Mammary epithelial cell (primary cell): ENCODE data around the gene TCEAL9.

Source experiments
- EZH2 ChIP-seq: IDR thresholded peaks from 2 replicates; pipeline ENCODE4 v1.6.1; 2012; ENCODE audit warnings: low read length, inconsistent platforms, borderline replicate concordance
- TF ChIP-seq, protein P1 (sequence below), 2 donors: IDR thresholded peaks in 1 of 2; conservative IDR thresholded peaks in 1 of 2; 2 replicates each; pipeline ENCODE4 v1.5.1; 2011 to 2012; ENCODE audit warnings: inconsistent platforms in 2 of 2, low read length in 2 of 2, mild to moderate bottlenecking in 2 of 2, control low read depth in 1 of 2, low read depth in 1 of 2; ENCODE audit not compliant: insufficient read depth in 1 of 2; ENCODE audit errors: extremely low read depth in 1 of 2

DNA sequence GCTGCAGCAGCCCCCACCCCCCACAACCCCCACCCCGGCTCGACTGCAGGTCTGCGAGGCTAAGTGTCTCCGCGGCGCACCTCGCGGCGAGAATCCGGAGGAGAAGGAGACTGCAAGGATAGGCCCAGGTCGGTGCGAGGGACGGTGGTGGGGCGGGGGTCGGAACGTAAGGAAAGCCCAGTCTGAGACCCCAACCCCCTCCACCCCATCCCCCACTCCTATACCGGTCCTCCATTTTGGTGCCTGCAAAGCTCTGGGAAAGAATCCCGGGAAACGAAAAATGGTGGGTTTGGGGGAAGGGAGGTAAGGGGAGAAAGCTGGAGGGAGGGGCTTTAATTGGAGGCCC lies 20.6 kb downstream of the TCEAL9 start:
- TF ChIP-seq, protein P1, sequence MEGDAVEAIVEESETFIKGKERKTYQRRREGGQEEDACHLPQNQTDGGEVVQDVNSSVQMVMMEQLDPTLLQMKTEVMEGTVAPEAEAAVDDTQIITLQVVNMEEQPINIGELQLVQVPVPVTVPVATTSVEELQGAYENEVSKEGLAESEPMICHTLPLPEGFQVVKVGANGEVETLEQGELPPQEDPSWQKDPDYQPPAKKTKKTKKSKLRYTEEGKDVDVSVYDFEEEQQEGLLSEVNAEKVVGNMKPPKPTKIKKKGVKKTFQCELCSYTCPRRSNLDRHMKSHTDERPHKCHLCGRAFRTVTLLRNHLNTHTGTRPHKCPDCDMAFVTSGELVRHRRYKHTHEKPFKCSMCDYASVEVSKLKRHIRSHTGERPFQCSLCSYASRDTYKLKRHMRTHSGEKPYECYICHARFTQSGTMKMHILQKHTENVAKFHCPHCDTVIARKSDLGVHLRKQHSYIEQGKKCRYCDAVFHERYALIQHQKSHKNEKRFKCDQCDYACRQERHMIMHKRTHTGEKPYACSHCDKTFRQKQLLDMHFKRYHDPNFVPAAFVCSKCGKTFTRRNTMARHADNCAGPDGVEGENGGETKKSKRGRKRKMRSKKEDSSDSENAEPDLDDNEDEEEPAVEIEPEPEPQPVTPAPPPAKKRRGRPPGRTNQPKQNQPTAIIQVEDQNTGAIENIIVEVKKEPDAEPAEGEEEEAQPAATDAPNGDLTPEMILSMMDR (conservative IDR thresholded peaks at IDR 0.05 in 1 of 2, IDR thresholded peaks at IDR 0.05 in 1 of 2; ENCODE audit: extremely low read depth in 1 of 2, insufficient read depth in 1 of 2, low read depth in 1 of 2, low read length in 2 of 2): no peak
- no peak for TF ChIP-seq EZH2
